ENCODE measurements around the gene TULP1. TPM values are rescaled to one million over a fixed set of nuclear protein-coding genes. Genes with fewer than 3 reads are reported as not detected.

Gene TULP1
- total and polyA plus RNA-seq, 2 of the 13 experiments (the other 11 are each of a cell fraction or from before 2014, with no cell fraction given) = not detected

DNA sequence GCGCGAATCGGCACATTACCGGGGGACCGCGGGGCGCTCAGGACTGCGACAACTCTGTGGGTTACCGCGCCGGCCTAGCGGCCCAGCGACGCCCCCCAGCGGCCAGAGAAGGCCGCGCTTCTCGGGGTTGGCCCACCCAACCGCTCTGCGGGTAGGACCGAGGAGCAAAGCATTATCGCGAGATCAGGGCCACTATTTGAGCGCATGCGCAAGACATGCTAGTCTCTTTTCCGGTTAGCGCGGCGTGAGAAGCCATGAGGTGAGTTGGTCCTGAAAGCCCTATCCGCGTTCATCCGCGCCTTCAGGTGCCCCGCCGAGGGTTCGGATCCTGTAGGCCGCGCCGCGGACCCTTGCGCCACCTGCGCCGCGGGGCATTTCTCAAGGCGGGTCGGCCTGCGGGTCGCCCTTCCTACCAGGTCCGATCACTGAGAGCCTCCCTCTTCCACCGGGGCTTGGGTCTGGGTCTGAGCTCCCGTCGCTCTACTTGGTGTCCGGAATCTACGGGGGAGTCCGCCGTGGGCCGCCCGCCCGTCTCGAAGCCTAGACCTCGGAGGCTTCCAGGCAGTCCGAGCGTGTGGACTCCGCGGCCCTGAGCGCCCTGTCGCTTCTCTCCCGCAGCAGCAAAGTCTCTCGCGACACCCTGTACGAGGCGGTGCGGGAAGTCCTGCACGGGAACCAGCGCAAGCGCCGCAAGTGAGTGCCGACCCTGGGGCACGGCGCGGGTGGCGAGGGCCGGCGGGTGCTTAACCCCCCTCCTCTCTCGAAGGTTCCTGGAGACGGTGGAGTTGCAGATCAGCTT, 44.3 kb downstream of the TULP1 start, which contains the start of gene RPL10A (continued):
- TF ChIP-seq HNRNPL (IDR thresholded peaks at IDR 0.05; ENCODE audit: low read depth, low read length) (peak; percentile 61; the same call in 1 of the 2 replicates), ZNF878 (CRISPR knock-in tag; IDR thresholded peaks at IDR 0.05) (no peak; the same call in 1 of the 2 replicates), STAT5B (CRISPR knock-in tag; IDR thresholded peaks at IDR 0.05) (peak; percentile 85), SMARCE1 (IDR thresholded peaks at IDR 0.05; ENCODE audit: borderline replicate concordance) (no peak), ZNF33A (CRISPR knock-in tag; IDR thresholded peaks at IDR 0.05; ENCODE audit: borderline replicate concordance) (peak; percentile 80; the same call in 1 of the 2 replicates), SNRNP70 (IDR thresholded peaks at IDR 0.05; ENCODE audit: low read depth, low read length) (no peak), RBAK (CRISPR knock-in tag; IDR thresholded peaks at IDR 0.05) (0 out of 2 replicates have a peak, but pooled peaks have one; percentile 40), SRSF1 (optimal IDR thresholded peaks at IDR 0.05; ENCODE audit: low read depth, low read length) (peak; percentile 85), PRMT3 (CRISPR knock-in tag; IDR thresholded peaks at IDR 0.05; ENCODE audit: borderline replicate concordance, low read depth) (no peak), ZNF776 (CRISPR knock-in tag; IDR thresholded peaks at IDR 0.05) (peak; percentile 88; the same call in 1 of the 2 replicates)
- TF ChIP-seq, protein P1, sequence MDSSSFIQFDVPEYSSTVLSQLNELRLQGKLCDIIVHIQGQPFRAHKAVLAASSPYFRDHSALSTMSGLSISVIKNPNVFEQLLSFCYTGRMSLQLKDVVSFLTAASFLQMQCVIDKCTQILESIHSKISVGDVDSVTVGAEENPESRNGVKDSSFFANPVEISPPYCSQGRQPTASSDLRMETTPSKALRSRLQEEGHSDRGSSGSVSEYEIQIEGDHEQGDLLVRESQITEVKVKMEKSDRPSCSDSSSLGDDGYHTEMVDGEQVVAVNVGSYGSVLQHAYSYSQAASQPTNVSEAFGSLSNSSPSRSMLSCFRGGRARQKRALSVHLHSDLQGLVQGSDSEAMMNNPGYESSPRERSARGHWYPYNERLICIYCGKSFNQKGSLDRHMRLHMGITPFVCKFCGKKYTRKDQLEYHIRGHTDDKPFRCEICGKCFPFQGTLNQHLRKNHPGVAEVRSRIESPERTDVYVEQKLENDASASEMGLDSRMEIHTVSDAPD (CRISPR knock-in tag; IDR thresholded peaks at IDR 0.05) = peak; percentile 81
- TF ChIP-seq, protein P2, sequence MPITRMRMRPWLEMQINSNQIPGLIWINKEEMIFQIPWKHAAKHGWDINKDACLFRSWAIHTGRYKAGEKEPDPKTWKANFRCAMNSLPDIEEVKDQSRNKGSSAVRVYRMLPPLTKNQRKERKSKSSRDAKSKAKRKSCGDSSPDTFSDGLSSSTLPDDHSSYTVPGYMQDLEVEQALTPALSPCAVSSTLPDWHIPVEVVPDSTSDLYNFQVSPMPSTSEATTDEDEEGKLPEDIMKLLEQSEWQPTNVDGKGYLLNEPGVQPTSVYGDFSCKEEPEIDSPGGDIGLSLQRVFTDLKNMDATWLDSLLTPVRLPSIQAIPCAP (CRISPR knock-in tag; IDR thresholded peaks at IDR 0.05; ENCODE audit: low read depth) = peak; percentile 58; the same call in 1 of the 2 replicates
- TF ChIP-seq, protein P3, sequence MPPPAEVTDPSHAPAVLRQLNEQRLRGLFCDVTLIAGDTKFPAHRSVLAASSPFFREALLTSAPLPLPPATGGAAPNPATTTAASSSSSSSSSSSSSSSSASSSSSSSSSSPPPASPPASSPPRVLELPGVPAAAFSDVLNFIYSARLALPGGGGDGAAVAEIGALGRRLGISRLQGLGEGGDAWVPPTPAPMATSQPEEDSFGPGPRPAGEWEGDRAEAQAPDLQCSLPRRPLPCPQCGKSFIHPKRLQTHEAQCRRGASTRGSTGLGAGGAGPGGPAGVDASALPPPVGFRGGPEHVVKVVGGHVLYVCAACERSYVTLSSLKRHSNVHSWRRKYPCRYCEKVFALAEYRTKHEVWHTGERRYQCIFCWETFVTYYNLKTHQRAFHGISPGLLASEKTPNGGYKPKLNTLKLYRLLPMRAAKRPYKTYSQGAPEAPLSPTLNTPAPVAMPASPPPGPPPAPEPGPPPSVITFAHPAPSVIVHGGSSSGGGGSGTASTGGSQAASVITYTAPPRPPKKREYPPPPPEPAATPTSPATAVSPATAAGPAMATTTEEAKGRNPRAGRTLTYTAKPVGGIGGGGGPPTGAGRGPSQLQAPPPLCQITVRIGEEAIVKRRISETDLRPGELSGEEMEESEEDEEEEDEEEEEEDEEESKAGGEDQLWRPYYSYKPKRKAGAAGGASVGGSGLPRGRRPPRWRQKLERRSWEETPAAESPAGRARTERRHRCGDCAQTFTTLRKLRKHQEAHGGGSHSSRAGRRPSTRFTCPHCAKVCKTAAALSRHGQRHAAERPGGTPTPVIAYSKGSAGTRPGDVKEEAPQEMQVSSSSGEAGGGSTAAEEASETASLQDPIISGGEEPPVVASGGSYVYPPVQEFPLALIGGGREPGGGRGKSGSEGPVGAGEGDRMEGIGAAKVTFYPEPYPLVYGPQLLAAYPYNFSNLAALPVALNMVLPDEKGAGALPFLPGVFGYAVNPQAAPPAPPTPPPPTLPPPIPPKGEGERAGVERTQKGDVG (CRISPR knock-in tag; IDR thresholded peaks at IDR 0.05; ENCODE audit: borderline replicate concordance) = peak; percentile 88; the same call in 1 of the 2 replicates
- TF ChIP-seq, protein P4, sequence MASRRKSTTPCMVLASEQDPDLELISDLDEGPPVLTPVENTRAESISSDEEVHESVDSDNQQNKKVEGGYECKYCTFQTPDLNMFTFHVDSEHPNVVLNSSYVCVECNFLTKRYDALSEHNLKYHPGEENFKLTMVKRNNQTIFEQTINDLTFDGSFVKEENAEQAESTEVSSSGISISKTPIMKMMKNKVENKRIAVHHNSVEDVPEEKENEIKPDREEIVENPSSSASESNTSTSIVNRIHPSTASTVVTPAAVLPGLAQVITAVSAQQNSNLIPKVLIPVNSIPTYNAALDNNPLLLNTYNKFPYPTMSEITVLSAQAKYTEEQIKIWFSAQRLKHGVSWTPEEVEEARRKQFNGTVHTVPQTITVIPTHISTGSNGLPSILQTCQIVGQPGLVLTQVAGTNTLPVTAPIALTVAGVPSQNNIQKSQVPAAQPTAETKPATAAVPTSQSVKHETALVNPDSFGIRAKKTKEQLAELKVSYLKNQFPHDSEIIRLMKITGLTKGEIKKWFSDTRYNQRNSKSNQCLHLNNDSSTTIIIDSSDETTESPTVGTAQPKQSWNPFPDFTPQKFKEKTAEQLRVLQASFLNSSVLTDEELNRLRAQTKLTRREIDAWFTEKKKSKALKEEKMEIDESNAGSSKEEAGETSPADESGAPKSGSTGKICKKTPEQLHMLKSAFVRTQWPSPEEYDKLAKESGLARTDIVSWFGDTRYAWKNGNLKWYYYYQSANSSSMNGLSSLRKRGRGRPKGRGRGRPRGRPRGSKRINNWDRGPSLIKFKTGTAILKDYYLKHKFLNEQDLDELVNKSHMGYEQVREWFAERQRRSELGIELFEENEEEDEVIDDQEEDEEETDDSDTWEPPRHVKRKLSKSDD (CRISPR knock-in tag; IDR thresholded peaks at IDR 0.05; ENCODE audit: low read depth) = peak; percentile 91
- TF ChIP-seq, protein P5, sequence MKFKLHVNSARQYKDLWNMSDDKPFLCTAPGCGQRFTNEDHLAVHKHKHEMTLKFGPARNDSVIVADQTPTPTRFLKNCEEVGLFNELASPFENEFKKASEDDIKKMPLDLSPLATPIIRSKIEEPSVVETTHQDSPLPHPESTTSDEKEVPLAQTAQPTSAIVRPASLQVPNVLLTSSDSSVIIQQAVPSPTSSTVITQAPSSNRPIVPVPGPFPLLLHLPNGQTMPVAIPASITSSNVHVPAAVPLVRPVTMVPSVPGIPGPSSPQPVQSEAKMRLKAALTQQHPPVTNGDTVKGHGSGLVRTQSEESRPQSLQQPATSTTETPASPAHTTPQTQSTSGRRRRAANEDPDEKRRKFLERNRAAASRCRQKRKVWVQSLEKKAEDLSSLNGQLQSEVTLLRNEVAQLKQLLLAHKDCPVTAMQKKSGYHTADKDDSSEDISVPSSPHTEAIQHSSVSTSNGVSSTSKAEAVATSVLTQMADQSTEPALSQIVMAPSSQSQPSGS (CRISPR knock-in tag; IDR thresholded peaks at IDR 0.05) = peak; percentile 79
- TF ChIP-seq, protein P6, sequence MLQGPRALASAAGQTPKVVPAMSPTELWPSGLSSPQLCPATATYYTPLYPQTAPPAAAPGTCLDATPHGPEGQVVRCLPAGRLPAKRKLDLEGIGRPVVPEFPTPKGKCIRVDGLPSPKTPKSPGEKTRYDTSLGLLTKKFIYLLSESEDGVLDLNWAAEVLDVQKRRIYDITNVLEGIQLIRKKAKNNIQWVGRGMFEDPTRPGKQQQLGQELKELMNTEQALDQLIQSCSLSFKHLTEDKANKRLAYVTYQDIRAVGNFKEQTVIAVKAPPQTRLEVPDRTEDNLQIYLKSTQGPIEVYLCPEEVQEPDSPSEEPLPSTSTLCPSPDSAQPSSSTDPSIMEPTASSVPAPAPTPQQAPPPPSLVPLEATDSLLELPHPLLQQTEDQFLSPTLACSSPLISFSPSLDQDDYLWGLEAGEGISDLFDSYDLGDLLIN (CRISPR knock-in tag; IDR thresholded peaks at IDR 0.05; ENCODE audit: borderline replicate concordance) = no peak
